Glutamatergic neuron (in vitro differentiated cells): ENCODE results near the gene KLF16. TPM values are rescaled to one million over a fixed set of nuclear protein-coding genes. Genes with fewer than 3 reads are reported as not detected.

Experiments used
- DNase-seq: peaks from one replicate; pipeline ENCODE4 v3.0.0; 2022
- H3K27ac Mint-ChIP-seq: one replicate; pipeline ENCODE4 v1.8.0; 2020; ENCODE audit warnings: mild to moderate bottlenecking, mixed read lengths, inconsistent platforms; ENCODE audit not compliant: unreplicated experiment
- H3K27me3 Mint-ChIP-seq: one replicate; pipeline ENCODE4 v1.8.0; 2020; ENCODE audit warnings: mild to moderate bottlenecking, moderate library complexity, mixed read lengths, inconsistent platforms; ENCODE audit not compliant: unreplicated experiment
- H3K36me3 Mint-ChIP-seq: one replicate; pipeline ENCODE4 v1.8.0; 2020; ENCODE audit warnings: mild to moderate bottlenecking, mixed read lengths, inconsistent platforms; ENCODE audit not compliant: unreplicated experiment
- H3K4me1 Mint-ChIP-seq: one replicate; pipeline ENCODE4 v1.8.0; 2020; ENCODE audit warnings: mild to moderate bottlenecking, low read depth, mixed read lengths, inconsistent platforms; ENCODE audit not compliant: unreplicated experiment
- H3K4me3 Mint-ChIP-seq: one replicate; pipeline ENCODE4 v1.8.0; 2020; ENCODE audit warnings: mild to moderate bottlenecking, mixed read lengths, inconsistent platforms; ENCODE audit not compliant: unreplicated experiment
- H3K9me3 Mint-ChIP-seq: one replicate; pipeline ENCODE4 v1.8.0; 2020; ENCODE audit warnings: mild to moderate bottlenecking, moderate library complexity, mixed read lengths, inconsistent platforms; ENCODE audit not compliant: unreplicated experiment
- total RNA-seq: library from RNA; stranded (reverse); fragmentation: NEBNext Ultra II Directional; extraction: Animal tissue kit (Norgen Biotek cat#: 25700); gene quantifications from one replicate; pipeline ENCODE4 v1.2.1, GENCODE V29; 2021; ENCODE audit not compliant: unreplicated experiment
- TF ChIP-seq, protein P1 (sequence below): fragments of 200-600 bp; sonication (generic); IDR thresholded peaks from one replicate; pipeline ENCODE4 v1.5.0; 2021; ENCODE audit not compliant: partially characterized antibody, unreplicated experiment

Gene KLF16
- total RNA-seq, 1 donor from 2014 or later, result 30.6 TPM

DNA sequence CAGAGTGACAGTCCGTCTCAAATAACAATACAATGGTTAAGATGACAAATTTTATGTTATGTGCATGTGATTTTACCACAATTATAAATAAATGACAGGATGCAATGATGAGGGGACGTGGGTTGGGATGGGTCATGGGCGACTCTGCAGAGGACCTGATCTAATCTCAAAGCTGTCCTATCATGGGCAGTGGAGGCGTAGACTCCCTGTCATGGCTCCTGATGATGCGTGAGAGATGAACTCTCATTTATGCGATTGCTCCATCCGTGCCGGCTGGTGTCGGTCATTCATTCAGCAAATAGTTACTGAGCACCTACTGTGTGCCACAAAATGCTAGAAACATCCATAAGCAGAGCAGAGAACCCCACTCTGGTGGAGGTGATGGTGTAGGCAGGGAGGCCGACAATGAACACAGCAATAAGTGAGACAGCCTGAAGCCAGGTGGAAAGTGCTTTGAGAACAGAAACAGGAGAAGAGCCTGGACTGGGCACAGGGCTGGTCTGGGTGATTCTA is 13.4 kb downstream of the KLF16 start:
- TF ChIP-seq, protein P1, sequence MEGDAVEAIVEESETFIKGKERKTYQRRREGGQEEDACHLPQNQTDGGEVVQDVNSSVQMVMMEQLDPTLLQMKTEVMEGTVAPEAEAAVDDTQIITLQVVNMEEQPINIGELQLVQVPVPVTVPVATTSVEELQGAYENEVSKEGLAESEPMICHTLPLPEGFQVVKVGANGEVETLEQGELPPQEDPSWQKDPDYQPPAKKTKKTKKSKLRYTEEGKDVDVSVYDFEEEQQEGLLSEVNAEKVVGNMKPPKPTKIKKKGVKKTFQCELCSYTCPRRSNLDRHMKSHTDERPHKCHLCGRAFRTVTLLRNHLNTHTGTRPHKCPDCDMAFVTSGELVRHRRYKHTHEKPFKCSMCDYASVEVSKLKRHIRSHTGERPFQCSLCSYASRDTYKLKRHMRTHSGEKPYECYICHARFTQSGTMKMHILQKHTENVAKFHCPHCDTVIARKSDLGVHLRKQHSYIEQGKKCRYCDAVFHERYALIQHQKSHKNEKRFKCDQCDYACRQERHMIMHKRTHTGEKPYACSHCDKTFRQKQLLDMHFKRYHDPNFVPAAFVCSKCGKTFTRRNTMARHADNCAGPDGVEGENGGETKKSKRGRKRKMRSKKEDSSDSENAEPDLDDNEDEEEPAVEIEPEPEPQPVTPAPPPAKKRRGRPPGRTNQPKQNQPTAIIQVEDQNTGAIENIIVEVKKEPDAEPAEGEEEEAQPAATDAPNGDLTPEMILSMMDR, result no peak
- DNase-seq, result no peak
- Mint-ChIP-seq H3K9me3 (peaks cover 15% of the 10 kb centered on the region), H3K27ac (peak overlapping the region; percentile 80), H3K27me3 (peaks cover 13% of the 10 kb centered on the region), H3K4me1 (peaks cover 23% of the 10 kb centered on the region), H3K4me3 (peak overlapping the region; percentile 21), H3K36me3 (no peaks in the 10 kb centered on the region)

DNA sequence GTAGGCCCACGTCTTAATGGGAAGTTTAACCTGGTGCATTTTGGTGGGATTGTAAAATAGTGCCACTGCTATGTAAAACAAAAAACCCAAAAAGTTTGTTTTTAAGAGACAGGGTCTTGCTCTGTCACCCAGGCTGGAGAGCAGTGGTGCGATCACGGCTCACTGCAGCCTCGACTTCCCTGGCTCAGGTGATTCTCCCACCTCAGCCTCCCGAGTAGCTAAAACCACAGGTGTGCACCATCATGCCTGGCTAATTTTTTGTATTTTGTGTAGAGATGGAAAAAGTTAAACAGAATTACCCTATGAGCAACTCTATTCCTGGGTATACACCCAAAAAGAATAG is 14.3 kb downstream of the KLF16 start:
- Mint-ChIP-seq H3K9me3 (peaks cover 10% of the 10 kb centered on the region), H3K4me1 (peaks cover 19% of the 10 kb centered on the region), H3K36me3 (no peaks in the 10 kb centered on the region), H3K27ac (peak overlapping the region; percentile 68), H3K4me3 (peak overlapping the region; percentile 65), H3K27me3 (peaks cover 8% of the 10 kb centered on the region)
- TF ChIP-seq, protein P1, result no peak
- no peak for DNase-seq

DNA sequence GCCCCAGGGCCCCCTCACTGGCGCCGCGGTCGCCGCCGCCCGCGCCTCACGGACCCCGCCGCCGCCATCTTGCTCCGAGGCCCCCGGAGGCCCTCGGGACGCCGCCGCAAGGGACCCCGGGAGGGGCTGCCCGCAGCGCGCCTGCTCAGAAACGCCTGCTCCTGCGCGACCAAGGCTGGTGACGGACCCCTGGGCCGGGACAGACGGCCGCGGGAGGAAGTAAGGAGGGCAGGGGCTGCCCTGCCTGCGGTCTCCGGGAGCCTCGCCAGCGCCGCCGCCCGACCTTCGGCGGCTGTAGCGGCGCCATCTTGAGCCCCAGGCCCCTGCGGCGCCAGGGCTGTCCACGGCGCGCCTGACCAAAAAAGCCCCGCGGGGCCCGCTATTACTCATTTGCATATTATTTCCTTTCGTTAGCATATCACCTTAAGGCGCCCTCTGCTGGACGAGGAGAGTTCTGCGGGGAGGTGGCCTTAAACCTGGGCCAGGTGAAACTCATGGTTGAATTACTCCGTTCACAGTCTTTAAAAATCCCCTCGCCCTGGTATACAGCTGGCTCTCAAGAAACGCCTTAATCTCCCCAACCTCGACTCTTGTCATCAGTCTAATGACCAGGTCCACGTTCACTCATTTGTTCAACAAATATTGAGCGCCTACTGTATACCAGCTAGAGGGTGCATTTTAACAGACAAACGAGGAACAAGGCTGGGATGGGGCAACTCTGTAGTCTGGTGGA is 14.8 kb downstream of the KLF16 start, which contains the start of gene REXO1:
TSS of gene REXO1 (minus strand) at position 85 of the 733 bp plus-strand sequence. CDS start 125 bp downstream, outside the sequence.
- TF ChIP-seq, protein P1, result peak; percentile 98
- H3K27me3 Mint-ChIP-seq, result peaks cover 8% of the 10 kb centered on the region
- peak within 1 kb of the TSS; percentile 98 for H3K4me3 Mint-ChIP-seq
- no peaks in the 10 kb centered on the region for H3K36me3 Mint-ChIP-seq
- H3K4me1 Mint-ChIP-seq, result peaks cover 19% of the 10 kb centered on the region
- peak within 1 kb of the TSS; percentile 95 for H3K27ac Mint-ChIP-seq
- peaks cover 10% of the 10 kb centered on the region for H3K9me3 Mint-ChIP-seq
- DNase-seq, result peak; percentile 95

DNA sequence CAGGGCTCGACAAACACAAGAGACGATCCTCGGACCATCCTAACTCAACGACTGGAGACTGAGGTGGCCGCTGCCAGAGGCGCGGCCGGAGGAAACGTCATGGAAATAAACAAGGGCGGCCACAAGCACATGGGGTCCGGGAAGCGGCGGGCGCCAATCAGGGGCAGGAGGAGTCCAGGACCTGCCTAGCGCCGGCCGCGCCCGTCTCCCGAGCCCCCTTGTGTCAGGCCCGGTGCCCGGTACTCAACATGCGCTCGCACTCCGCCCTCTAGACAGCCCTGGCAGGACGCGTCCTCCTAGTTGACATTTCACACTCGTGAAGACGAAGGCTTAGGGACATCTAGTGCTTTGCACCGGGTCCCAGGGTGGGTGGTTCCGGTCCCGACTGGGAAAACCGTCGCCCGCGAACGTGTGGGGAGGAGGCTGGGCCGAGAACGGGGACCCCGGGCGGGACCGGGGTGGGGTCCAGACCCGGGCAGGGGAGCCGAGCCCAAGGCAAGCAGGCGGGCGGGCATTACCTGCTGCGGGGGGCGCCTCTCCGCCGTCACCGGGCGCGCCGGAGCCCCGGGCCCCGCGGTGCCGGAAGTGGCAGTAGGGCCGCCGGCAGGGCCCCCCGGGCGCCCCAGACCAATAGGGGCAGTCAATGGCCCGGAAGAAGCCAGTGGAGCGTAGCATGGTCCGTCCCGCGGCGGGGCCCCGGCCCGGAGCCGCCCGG is 15.5 kb downstream of the KLF16 start:
- DNase-seq, result peak; percentile 76
- H3K4me3 Mint-ChIP-seq, result peak overlapping the region; percentile 98
- peaks cover 8% of the 10 kb centered on the region for H3K9me3 Mint-ChIP-seq
- TF ChIP-seq, protein P1, result no peak
- no peaks in the 10 kb centered on the region for H3K36me3 Mint-ChIP-seq
- peak overlapping the region; percentile 95 for H3K27ac Mint-ChIP-seq
- peaks cover 8% of the 10 kb centered on the region for H3K27me3 Mint-ChIP-seq
- H3K4me1 Mint-ChIP-seq, result peaks cover 18% of the 10 kb centered on the region

DNA sequence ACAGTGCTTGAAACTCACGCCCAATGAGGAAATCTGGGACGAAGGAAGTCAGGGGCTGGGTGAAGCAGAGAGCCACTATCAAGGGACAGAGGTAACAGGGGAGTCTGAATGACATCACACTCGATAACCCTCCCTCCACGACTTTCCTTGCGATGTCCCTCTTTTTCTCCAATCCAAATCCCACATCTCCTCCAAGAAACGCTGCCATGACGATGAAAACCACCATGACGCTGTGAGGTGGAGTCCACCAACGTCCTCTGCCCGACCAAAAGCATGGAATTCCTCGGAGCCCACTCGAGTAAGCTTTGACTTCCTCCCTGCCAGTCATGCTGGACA is 16.1 kb downstream of the KLF16 start:
- H3K27me3 Mint-ChIP-seq, result peaks cover 8% of the 10 kb centered on the region
- peak overlapping the region; percentile 98 for H3K4me3 Mint-ChIP-seq
- H3K36me3 Mint-ChIP-seq, result no peaks in the 10 kb centered on the region
- peaks cover 21% of the 10 kb centered on the region for H3K4me1 Mint-ChIP-seq
- H3K9me3 Mint-ChIP-seq, result peaks cover 8% of the 10 kb centered on the region
- H3K27ac Mint-ChIP-seq, result peak overlapping the region; percentile 95
- no peak for DNase-seq
- TF ChIP-seq, protein P1, result no peak
